Stimulated activated naive CD8-positive, alpha-beta T cell treated with anti-CD3 and anti-CD28 coated beads, Interleukin-15, Interleukin-2, amounts not matched to agents 100 ng/mL and 50 ng/mL, for 24 hours (primary cell): ENCODE data around the gene PKD2L1.

Experiments
- H3K27ac Mint-ChIP-seq: one replicate; pipeline ENCODE4 v1.8.0; 2021; ENCODE audit warnings: mild to moderate bottlenecking, mixed read lengths
- H3K27me3 Mint-ChIP-seq: one replicate; pipeline ENCODE4 v1.8.0; 2021; ENCODE audit warnings: mixed read lengths
- H3K36me3 Mint-ChIP-seq: one replicate; pipeline ENCODE4 v1.8.0; 2021; ENCODE audit warnings: low read depth, mixed read lengths
- H3K4me1 Mint-ChIP-seq: one replicate; pipeline ENCODE4 v1.8.0; 2021; ENCODE audit warnings: low read depth, mixed read lengths
- H3K4me3 Mint-ChIP-seq: one replicate; pipeline ENCODE4 v1.8.0; 2021; ENCODE audit warnings: mild to moderate bottlenecking, mixed read lengths
- H3K9me3 Mint-ChIP-seq: one replicate; pipeline ENCODE4 v1.8.0; 2021; ENCODE audit warnings: mixed read lengths

The PKD2L1 gene

DNA sequence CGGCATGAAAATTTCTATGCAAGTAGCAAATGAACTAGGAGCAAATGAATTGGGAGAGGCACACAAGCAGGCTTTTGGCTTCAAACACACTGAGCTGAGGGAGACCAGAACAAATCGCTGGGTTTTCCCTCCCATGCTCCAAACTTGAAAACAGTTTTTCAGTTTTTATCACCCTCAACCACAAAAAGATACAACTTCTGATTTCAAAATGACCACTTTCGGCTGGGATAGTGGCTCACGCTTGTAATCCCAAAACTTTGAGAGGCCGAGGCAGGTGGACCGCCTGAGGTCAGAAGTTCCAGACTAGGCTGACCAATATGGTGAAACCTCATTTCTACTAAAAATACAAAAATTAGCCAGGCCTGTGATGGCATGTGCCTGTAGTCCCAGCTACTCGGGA, 91.6 kb downstream of the PKD2L1 start:
- no peak overlapping the region for H3K4me3 Mint-ChIP-seq
- H3K36me3 Mint-ChIP-seq: peaks cover 74% of the 10 kb centered on the region
- no peaks in the 10 kb centered on the region for H3K4me1 Mint-ChIP-seq
- no peak overlapping the region for H3K27ac Mint-ChIP-seq
- H3K27me3 Mint-ChIP-seq: no peaks in the 10 kb centered on the region
- no peaks in the 10 kb centered on the region for H3K9me3 Mint-ChIP-seq
